Stomach (tissue), 9 donors: ENCODE measurements around the gene KPTN. TPM values are rescaled to one million over a fixed set of nuclear protein-coding genes. Genes with fewer than 3 reads are reported as not detected.

Experiments
- DNase-seq, 2 donors: peaks; one replicate each; pipeline versions ENCODE4 v3.0.0 to v3.0.0-alpha.2; 2013 to 2019
- H3K27ac ChIP-seq, 5 donors: fragments of 200-600 bp in 4 of 5; sonication (generic) in 4 of 5; one replicate each; pipeline ENCODE4 v1.5.1; 2013 to 2019; ENCODE audit warnings: mild to moderate bottlenecking in 1 of 5, moderate library complexity in 1 of 5
- H3K27me3 ChIP-seq, 3 donors: fragments of 200-600 bp; sonication (generic); one replicate each; pipeline ENCODE4 v1.5.1; 2017 to 2019; ENCODE audit warnings: mixed run types in 1 of 3
- H3K36me3 ChIP-seq, 4 donors: fragments of 200-600 bp; sonication (generic); 1 replicate in 3 of 4; 2 replicates in 1 of 4; pipeline ENCODE4 v1.5.1; 2016 to 2019
- H3K4me1 ChIP-seq, 4 donors: fragments of 200-600 bp; sonication (generic); one replicate each; pipeline ENCODE4 v1.5.1; 2016 to 2019
- H3K4me3 ChIP-seq, 4 donors: fragments of 200-600 bp; sonication (generic) in 3 of 4; one replicate each; pipeline ENCODE4 v1.5.1; 2016 to 2019; ENCODE audit warnings: mild to moderate bottlenecking in 1 of 4
- H3K9me3 ChIP-seq, 4 donors: fragments of 200-600 bp; sonication (generic); one replicate each; pipeline ENCODE4 v1.5.1; 2016 to 2019
- CTCF ChIP-seq, 7 experiments: fragments of 450-650 bp in 4 of 7; fragments of 200-600 bp in 3 of 7; sonication (generic) in 3 of 7; IDR thresholded peaks; one replicate each; pipeline ENCODE4 v1.5.1; 2016 to 2019; ENCODE audit warnings: antibody characterized with exemption in 7 of 7, control low read depth in 2 of 7, mild to moderate bottlenecking in 1 of 7
- EP300 ChIP-seq: sonication (generic); formaldehyde crosslinking; IDR thresholded peaks from one replicate; pipeline ENCODE4 v1.6.1; 2017; ENCODE audit warnings: antibody characterized with exemption
- POLR2A ChIP-seq, 4 donors: fragments of 450-650 bp; IDR thresholded peaks; one replicate each; pipeline ENCODE4 v1.6.1; 2016; ENCODE audit warnings: antibody characterized with exemption in 4 of 4, control low read depth in 2 of 4, mild to moderate bottlenecking in 1 of 4, moderate library complexity in 1 of 4
- POLR2AphosphoS5 ChIP-seq, 3 donors: sonication (generic); formaldehyde crosslinking; IDR thresholded peaks; one replicate each; pipeline ENCODE4 v1.6.1; 2016; ENCODE audit warnings: antibody characterized with exemption in 3 of 3
- WGBS, 5 donors: extraction: QIAGEN DNeasy Blood & Tissue Kit in 3 of 5; methylation state at CpG; one replicate each; pipeline versions ENCODE4 v1.1.5 to v1.1.7; 2013 to 2018; 5-methylcytosine and 5-hydroxymethylcytosine counted together
- intact Hi-C: fragments of 100-400 bp; cut with DNase I; formaldehyde crosslinking; loops from one replicate; pipeline ENCODE4 v1.15.1; 2023; ENCODE audit warnings: low total_unique reads
- polyA plus RNA-seq, 3 donors: library from polyadenylated mRNA; stranded (reverse); fragments of 200-250 nt; gene quantifications; one replicate each; pipeline ENCODE4 v1.2.3, GENCODE V29; 2013
- total RNA-seq, 5 donors: library from RNA; depleted of rRNA; stranded (reverse); fragments of >200 nt; gene quantifications; one replicate each; pipeline versions ENCODE4 v1.1.0 to v1.2.3, GENCODE V29; 2014 to 2016
- donor health status: healthy with polysubstance abuse.
- donor health status: Bipolar disorder and iron deficiency.
- donor health status: healthy.

The KPTN gene
- total and polyA plus RNA-seq, 8 donors = 3.2 to 28.0 (median 18.9) TPM

GRCh38 chr19:47492571-47493377 lies 8.8 kb upstream of the KPTN start:
- no peak overlapping the region for H3K4me3 ChIP-seq
- no peak overlapping the region for H3K27ac ChIP-seq
- TF ChIP-seq EP300 (no peak), POLR2AphosphoS5 (IDR thresholded peaks at IDR 0.05) (no peak), CTCF (IDR thresholded peaks at IDR 0.05) (no peak), POLR2A (IDR thresholded peaks at IDR 0.05) (no peak)
- H3K4me1 ChIP-seq = peaks cover 4 to 20% (median 14%) of the 10 kb centered on the region in 4 donors
- no peaks in the 10 kb centered on the region for H3K9me3 ChIP-seq
- DNase-seq = no peak
- intact Hi-C loops = no loop called here
- H3K27me3 ChIP-seq = no peaks in the 10 kb centered on the region
- peaks cover 49 to 97% (median 95%) of the 10 kb centered on the region in 4 donors for H3K36me3 ChIP-seq
- WGBS, 5 donors = 68 to 75% (median 74%) methylated on average over 18 to 23 of the region's 23 CpGs

GRCh38 chr19:47492137-47492533 lies 8.1 kb upstream of the KPTN start:
- Histone ChIP-seq H3K27me3 (no peaks in the 10 kb centered on the region), H3K4me3 (no peak overlapping the region), H3K4me1 (peaks cover 0 to 14% (median 8%) of the 10 kb centered on the region in 4 donors), H3K9me3 (no peaks in the 10 kb centered on the region), H3K36me3 (peaks cover 55 to 97% (median 96%) of the 10 kb centered on the region in 4 donors), H3K27ac (no peak overlapping the region)
- TF ChIP-seq CTCF (IDR thresholded peaks at IDR 0.05) = no peak
- no peak for TF ChIP-seq POLR2AphosphoS5 (IDR thresholded peaks at IDR 0.05)
- no peak for TF ChIP-seq POLR2A (IDR thresholded peaks at IDR 0.05)
- TF ChIP-seq EP300 = no peak
- DNase-seq = no peak
- intact Hi-C loops = no loop called here
- WGBS, 5 donors = 69 to 96% (median 85%) methylated on average over 4 to 14 of the region's 14 CpGs

DNA sequence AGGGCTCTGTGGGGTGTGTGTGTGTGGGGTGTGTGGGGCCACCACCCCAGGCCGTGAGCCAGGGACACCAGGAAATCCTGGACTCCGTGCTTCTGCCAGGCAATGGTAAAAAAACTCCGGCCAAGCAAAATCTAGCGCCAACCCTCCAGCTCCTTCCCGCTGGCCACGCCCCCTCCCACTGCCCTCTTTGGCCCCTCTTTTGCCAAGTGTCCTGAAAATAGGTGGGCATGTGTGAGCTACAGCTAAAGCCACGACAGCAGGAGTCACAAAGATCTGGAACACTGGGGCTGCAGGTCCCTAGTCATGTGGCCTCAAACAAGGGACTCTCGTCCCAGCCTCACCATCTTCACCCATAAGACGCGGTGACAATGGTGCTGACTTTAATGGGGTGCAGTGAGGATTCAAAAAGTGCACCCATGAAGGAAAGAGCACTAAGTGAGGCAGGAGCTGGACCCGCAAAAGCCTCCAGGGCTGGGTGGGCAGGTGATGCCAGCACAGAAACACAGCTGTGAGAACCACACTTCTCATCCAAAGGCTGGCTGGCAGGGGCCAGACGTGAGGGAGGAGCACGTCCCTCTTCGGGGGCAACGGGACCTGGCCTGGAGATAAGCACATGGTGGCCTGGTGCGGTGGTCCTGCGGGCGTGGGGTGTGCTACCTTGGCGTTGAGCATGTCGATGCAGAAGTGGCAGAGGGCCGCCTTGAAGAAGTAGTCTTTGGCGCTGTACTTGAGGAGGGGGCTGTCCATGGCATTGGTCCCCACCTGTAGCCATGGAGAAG lies 7.5 kb upstream of the KPTN start:
- DNase-seq = no peak
- H3K27ac ChIP-seq = no peak overlapping the region
- TF ChIP-seq CTCF (IDR thresholded peaks at IDR 0.05) (no peak), POLR2A (IDR thresholded peaks at IDR 0.05) (no peak), EP300 (no peak), POLR2AphosphoS5 (IDR thresholded peaks at IDR 0.05) (no peak)
- H3K4me3 ChIP-seq = no peak overlapping the region
- intact Hi-C loops = no loop called here
- peaks cover 54 to 97% (median 96%) of the 10 kb centered on the region in 4 donors for H3K36me3 ChIP-seq
- H3K9me3 ChIP-seq = no peaks in the 10 kb centered on the region
- H3K4me1 ChIP-seq = peaks cover 0 to 8% (median 2%) of the 10 kb centered on the region in 4 donors
- no peaks in the 10 kb centered on the region for H3K27me3 ChIP-seq
- 71 to 78% (median 76%) methylated on average over 11 to 22 of the region's 22 CpGs for WGBS, 5 donors

DNA sequence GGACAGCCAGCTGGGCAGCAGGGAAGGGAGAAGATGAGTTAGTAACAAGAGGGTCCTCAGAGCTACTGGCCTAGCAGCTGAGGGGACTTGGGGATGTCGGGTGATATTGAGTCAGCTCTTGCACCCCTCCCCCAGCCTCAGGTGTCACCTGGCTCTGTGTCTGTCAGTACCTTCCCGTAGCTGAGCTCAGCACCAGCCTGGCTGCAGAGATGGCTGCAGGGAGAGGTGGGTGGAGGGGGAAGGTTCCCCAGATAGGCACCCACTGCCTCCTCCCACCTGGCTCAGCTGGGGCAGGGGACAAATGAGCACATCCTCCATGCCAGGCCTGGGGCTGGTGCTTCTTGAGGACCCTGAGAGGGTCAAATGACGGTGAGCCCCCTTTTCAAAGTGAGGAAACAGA lies 6.8 kb upstream of the KPTN start:
- Histone ChIP-seq H3K36me3 (peaks cover 49 to 94% (median 91%) of the 10 kb centered on the region in 4 donors), H3K27me3 (no peaks in the 10 kb centered on the region), H3K4me3 (no peak overlapping the region), H3K27ac (no peak overlapping the region), H3K9me3 (no peaks in the 10 kb centered on the region), H3K4me1 (peaks cover 0 to 6% (median 2%) of the 10 kb centered on the region in 4 donors)
- TF ChIP-seq POLR2A (IDR thresholded peaks at IDR 0.05) (no peak), CTCF (IDR thresholded peaks at IDR 0.05) (no peak), POLR2AphosphoS5 (IDR thresholded peaks at IDR 0.05) (no peak), EP300 (no peak)
- intact Hi-C loops = no loop called here
- no peak for DNase-seq
- WGBS, 5 donors = 53 to 62% (median 59%) methylated on average over 2 to 3 of the region's 3 CpGs
